Adipocyte (in vitro differentiated cells): ENCODE data around the gene GTF2F1.
A peak's percentile ranks its signal among the peaks of the same experiment; 100 is the strongest.
"Not testable (repeated sequence)": the region's sequence is repeated elsewhere in the genome, so short reads cannot be mapped to it uniquely, and the experiment has no call there.

Source experiments
- DNase-seq: peaks from one replicate; pipeline ENCODE4 v3.0.0-alpha.2; 2015; ENCODE audit warnings: low read depth
- H3K27me3 ChIP-seq: replicated peaks from 2 replicates; pipeline ENCODE4 v1.7.0; 2013; ENCODE audit warnings: mild to moderate bottlenecking, low read length, moderate library complexity; ENCODE audit not compliant: control insufficient read depth, insufficient read depth
- H3K36me3 ChIP-seq: 2 replicates; pipeline ENCODE4 v1.7.0; 2013; ENCODE audit warnings: low read length, mild to moderate bottlenecking, moderate library complexity; ENCODE audit not compliant: control insufficient read depth, insufficient read depth, severe bottlenecking
- H3K4me1 ChIP-seq: 2 replicates; pipeline ENCODE4 v1.7.0; 2013; ENCODE audit warnings: mild to moderate bottlenecking, low read length, moderate library complexity; ENCODE audit not compliant: control insufficient read depth, insufficient read depth
- H3K4me3 ChIP-seq: 2 replicates; pipeline ENCODE4 v1.7.0; 2013; ENCODE audit warnings: mild to moderate bottlenecking, low read length, moderate library complexity
- H3K9ac ChIP-seq: 2 replicates; pipeline ENCODE4 v1.7.0; 2013; ENCODE audit warnings: mild to moderate bottlenecking, low read length, moderate library complexity
- H3K9me3 ChIP-seq: 2 replicates; pipeline ENCODE4 v1.7.0; 2013; ENCODE audit warnings: mild to moderate bottlenecking, low read length, moderate library complexity; ENCODE audit not compliant: control insufficient read depth

GTF2F1 gene

DNA sequence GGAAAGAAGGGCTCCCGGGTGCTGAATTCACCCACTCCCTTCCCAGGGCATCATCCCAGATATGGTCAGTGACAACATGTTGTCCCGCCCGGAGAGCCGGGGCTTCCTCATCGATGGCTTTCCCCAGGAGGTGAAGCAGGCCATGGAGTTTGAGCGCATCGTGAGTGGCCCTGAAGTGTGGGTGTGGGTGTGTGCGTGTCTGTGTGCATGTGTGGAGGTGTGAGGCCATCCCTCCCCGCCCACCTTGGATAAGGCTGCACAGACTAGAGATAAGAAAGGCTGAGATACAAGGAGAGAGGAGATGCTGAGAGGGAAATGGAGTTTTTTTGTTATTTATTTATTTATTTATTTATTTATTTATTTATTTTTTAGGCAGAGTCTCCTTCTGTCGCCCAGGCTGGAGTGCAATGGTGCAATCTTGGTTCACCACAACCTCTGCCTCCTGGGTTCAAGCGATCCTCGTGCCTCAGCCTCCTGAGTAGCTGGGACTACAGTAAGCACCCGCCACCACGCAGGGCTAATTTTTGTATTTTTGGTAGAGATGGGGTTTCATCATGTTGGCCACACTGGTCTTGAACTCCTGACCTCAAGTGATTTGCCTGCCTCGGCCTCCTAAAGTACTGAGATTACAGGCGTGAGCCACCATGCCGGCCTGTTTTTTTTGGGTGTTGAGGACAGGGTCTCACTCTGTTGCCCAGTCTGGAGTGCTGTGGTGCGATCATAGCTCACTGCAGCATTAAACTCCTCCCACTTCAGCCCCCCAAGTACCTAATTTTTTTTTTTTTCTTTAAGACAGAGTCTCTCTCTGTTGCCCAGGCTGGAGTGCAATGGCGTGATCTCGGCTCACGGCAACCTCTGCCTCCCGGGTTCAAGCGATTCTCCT is 7.3 kb upstream of the GTF2F1 start:
- H3K4me3 ChIP-seq, H3K9ac ChIP-seq, H3K4me1 ChIP-seq, H3K27me3 ChIP-seq, H3K9me3 ChIP-seq, DNase-seq, H3K36me3 ChIP-seq: not testable (repeated sequence)

- Histone ChIP-seq H3K9ac (no peak overlapping the region), H3K4me3 (no peak overlapping the region), H3K4me1 (peaks cover 7% of the 10 kb centered on the region), H3K9me3 (no peaks in the 10 kb centered on the region), H3K36me3 (no peaks in the 10 kb centered on the region), H3K27me3 (no peaks in the 10 kb centered on the region)
- DNase-seq: no peak
Observed at GRCh38 chr19:6396305-6396704, 3.3 kb upstream of the GTF2F1 start.

DNA sequence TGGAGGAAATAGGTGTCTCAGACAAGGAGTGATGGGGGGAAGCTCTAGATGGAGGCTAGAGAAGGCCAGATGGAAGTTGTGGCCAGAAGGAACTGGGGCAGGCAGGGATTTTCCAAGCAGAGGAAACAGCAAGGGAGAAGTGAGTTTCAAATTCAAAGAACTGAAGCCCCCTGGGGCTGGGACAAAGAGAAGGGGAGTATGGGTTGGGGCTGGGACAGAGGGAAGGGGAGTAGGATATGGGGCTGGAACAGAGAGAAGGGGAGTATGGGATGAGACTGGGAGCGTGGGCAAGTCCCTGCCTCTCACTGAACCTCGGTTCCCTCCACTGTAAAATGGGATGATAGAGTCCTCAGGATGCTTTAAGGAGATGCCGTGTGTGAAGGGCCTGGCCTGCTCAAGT is 1.9 kb upstream of the GTF2F1 start:
- Histone ChIP-seq H3K4me1 (peaks cover 7% of the 10 kb centered on the region), H3K4me3 (no peak overlapping the region), H3K9me3 (no peaks in the 10 kb centered on the region), H3K36me3 (peaks cover 2% of the 10 kb centered on the region), H3K9ac (no peak overlapping the region), H3K27me3 (no peaks in the 10 kb centered on the region)
- no peak for DNase-seq

GRCh38 chr19:6393983-6394412 is 1.0 kb upstream of the GTF2F1 start:
- H3K4me3 ChIP-seq: peak overlapping the region; percentile 90
- no peaks in the 10 kb centered on the region for H3K9me3 ChIP-seq
- peaks cover 7% of the 10 kb centered on the region for H3K4me1 ChIP-seq
- no peak for DNase-seq
- H3K36me3 ChIP-seq: peaks cover 10% of the 10 kb centered on the region
- no peaks in the 10 kb centered on the region for H3K27me3 ChIP-seq
- H3K9ac ChIP-seq: peak overlapping the region; percentile 99

GRCh38 chr19:6392221-6393073 is 517 bp downstream of the GTF2F1 start:
- DNase-seq: peak; percentile 23
- no peaks in the 10 kb centered on the region for H3K27me3 ChIP-seq
- peak overlapping the region; percentile 90 for H3K4me3 ChIP-seq
- peaks cover 24% of the 10 kb centered on the region for H3K36me3 ChIP-seq
- H3K9me3 ChIP-seq: no peaks in the 10 kb centered on the region
- H3K4me1 ChIP-seq: peaks cover 7% of the 10 kb centered on the region
- peak overlapping the region; percentile 99 for H3K9ac ChIP-seq

DNA sequence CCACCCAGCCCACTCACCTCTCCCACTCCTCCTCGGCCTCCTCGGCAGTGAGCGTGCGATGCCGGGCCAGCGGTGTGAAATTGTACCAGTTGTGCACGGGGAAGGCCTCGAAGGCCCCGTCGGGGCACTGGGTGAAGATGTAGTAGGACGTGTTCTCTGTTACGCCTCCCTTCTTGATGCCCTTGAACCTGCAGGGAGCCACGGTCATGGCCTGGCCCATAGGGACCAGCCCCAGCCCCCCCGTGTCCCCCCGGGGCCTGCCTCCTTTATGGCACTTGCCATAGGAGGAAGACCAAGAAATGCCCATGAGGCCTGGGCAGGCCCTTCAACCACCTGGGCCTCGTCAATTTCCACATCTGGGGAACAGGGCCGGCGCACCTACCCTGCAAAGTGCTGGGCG is 5.6 kb downstream of the GTF2F1 start:
- Histone ChIP-seq H3K27me3 (no peaks in the 10 kb centered on the region), H3K9ac (no peak overlapping the region), H3K4me3 (no peak overlapping the region), H3K36me3 (peaks cover 64% of the 10 kb centered on the region), H3K4me1 (peaks cover 5% of the 10 kb centered on the region), H3K9me3 (no peaks in the 10 kb centered on the region)
- DNase-seq: no peak

DNA sequence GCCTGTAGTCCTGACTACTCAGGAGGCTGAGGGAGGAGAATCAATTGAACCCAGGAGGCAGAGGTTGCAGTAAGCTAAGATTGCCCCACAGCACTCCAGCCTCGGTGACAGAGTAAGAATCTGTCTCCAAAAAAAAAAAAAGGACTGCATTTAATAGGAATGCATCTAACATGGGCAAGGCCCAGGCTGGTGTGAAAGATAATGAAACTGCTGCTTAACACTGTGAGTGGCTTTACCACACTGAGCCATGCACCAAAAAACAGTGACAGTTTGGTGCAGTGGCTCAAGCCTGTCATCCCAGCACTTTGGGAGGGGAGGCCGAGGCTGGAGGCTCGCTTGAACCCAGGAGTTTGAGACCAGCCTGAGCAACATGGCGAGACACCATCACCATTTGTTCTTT is 8.6 kb downstream of the GTF2F1 start:
- peaks cover 85% of the 10 kb centered on the region for H3K36me3 ChIP-seq

DNA sequence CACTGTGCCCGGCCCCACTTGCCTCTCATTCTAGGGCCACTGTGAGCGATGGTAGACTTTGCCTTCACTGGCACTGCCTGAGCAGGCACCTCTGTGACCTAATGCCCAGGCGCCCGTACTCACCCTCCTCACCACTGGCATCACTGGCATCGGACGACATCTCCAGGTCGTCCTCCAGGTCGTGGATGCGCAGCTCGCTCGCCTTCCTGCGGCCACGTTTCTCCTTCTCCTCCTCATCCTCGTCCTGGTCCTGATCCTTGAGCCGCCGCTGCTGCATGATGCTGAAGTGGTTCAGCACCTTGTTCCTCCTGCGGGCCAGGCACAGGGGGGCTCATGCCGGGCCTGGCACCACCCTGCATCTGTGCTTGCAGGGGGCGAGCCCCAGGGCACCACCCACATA is 9.8 kb downstream of the GTF2F1 start:
- Histone ChIP-seq H3K9ac (no peak overlapping the region), H3K4me3 (no peak overlapping the region), H3K27me3 (no peaks in the 10 kb centered on the region), H3K4me1 (no peaks in the 10 kb centered on the region), H3K9me3 (no peaks in the 10 kb centered on the region), H3K36me3 (peaks cover 79% of the 10 kb centered on the region)
- no peak for DNase-seq

More for the DNA sequence above, 8.6 kb downstream of the GTF2F1 start:
- no peaks in the 10 kb centered on the region for H3K27me3 ChIP-seq
- DNase-seq: no peak
- no peaks in the 10 kb centered on the region for H3K4me1 ChIP-seq
- no peak overlapping the region for H3K4me3 ChIP-seq
- H3K9ac ChIP-seq: no peak overlapping the region
- H3K9me3 ChIP-seq: no peaks in the 10 kb centered on the region

- DNase-seq: no peak
- Histone ChIP-seq H3K9ac (no peak overlapping the region), H3K36me3 (peaks cover 60% of the 10 kb centered on the region)
Observed at GRCh38 chr19:6381030-6381750, 11.8 kb downstream of the GTF2F1 start.

GRCh38 chr19:6379744-6380143 is 13.2 kb downstream of the GTF2F1 start:
- peaks cover 11% of the 10 kb centered on the region for H3K4me1 ChIP-seq
- H3K36me3 ChIP-seq: peaks cover 50% of the 10 kb centered on the region
- H3K9me3 ChIP-seq: no peaks in the 10 kb centered on the region
- no peak overlapping the region for H3K4me3 ChIP-seq
- no peak for DNase-seq
- no peak overlapping the region for H3K9ac ChIP-seq
- H3K27me3 ChIP-seq: no peaks in the 10 kb centered on the region

More at GRCh38 chr19:6381030-6381750, 11.8 kb downstream of the GTF2F1 start:
- no peak overlapping the region for H3K4me3 ChIP-seq
- no peaks in the 10 kb centered on the region for H3K27me3 ChIP-seq
- H3K9me3 ChIP-seq: no peaks in the 10 kb centered on the region
- H3K4me1 ChIP-seq: peaks cover 11% of the 10 kb centered on the region

DNA sequence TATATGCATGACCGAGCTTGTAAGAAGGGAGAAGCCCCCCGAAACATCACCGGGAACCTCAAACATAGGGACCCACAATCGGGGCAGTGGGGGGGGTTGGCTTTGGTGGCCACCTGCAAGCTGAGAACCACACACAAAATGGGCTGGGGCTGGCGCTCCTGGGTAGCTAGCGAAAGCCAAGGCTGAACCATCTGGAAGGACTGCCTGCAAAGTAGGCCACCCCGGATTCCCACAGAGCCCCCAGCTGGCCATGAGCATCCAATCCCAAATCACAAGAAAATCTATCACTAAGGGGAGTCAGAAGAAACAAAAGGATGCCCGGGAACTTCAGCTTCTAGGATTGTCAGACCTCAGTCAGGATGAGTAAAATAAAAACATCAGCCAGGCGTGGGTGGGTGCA is 14.5 kb downstream of the GTF2F1 start:
- H3K27me3 ChIP-seq: no peaks in the 10 kb centered on the region
- no peak overlapping the region for H3K4me3 ChIP-seq
- no peak for DNase-seq
- H3K9me3 ChIP-seq: no peaks in the 10 kb centered on the region
- H3K36me3 ChIP-seq: peaks cover 44% of the 10 kb centered on the region
- no peak overlapping the region for H3K9ac ChIP-seq
- H3K4me1 ChIP-seq: peaks cover 19% of the 10 kb centered on the region
